GM18873 (cell line): ENCODE measurements around the gene CELF2.

ENCODE experiments used
- ATAC-seq: cut with Tn5 transposase; IDR thresholded peaks from one replicate; pipeline ENCODE4 v1.9.1; 2021; ENCODE audit warnings: mild to moderate bottlenecking, moderate library complexity, moderate number of reproducible peaks; ENCODE audit not compliant: unreplicated experiment, low FRiP score

CELF2 gene

GRCh38 chr10:11020548-11020942 is 2.9 kb downstream of the CELF2 start:
- no peak for ATAC-seq

- ATAC-seq: no peak
These were observed 4.5 kb downstream of the CELF2 start for GRCh38 chr10:11022213-11022612.

GRCh38 chr10:11023009-11023953 is 5.6 kb downstream of the CELF2 start:
- ATAC-seq: no peak

GRCh38 chr10:11024596-11024995 is 6.9 kb downstream of the CELF2 start:
- no peak for ATAC-seq

- no peak for ATAC-seq
These were observed 8.3 kb downstream of the CELF2 start for GRCh38 chr10:11025978-11026377.

GRCh38 chr10:11026773-11027172 is 9.1 kb downstream of the CELF2 start:
- ATAC-seq: no peak

- ATAC-seq: no peak
These were observed 17.1 kb downstream of the CELF2 start for GRCh38 chr10:11034762-11035161.

GRCh38 chr10:11035301-11035991 is 17.8 kb downstream of the CELF2 start:
- no peak for ATAC-seq

GRCh38 chr10:11036424-11037011 is 18.8 kb downstream of the CELF2 start:
- ATAC-seq: no peak

GRCh38 chr10:11037991-11038390 is 20.3 kb downstream of the CELF2 start:
- ATAC-seq: no peak

GRCh38 chr10:11042357-11042756 is 24.7 kb downstream of the CELF2 start:
- ATAC-seq: no peak

GRCh38 chr10:11043039-11043438 is 25.4 kb downstream of the CELF2 start:
- ATAC-seq: no peak

GRCh38 chr10:11043446-11044127 is 25.9 kb downstream of the CELF2 start:
- ATAC-seq: no peak

- no peak for ATAC-seq
These were observed 27.8 kb downstream of the CELF2 start for GRCh38 chr10:11045487-11045886.

- no peak for ATAC-seq
These were observed 28.5 kb downstream of the CELF2 start for GRCh38 chr10:11045995-11046775.

- no peak for ATAC-seq
These were observed 29.1 kb downstream of the CELF2 start for GRCh38 chr10:11046776-11047160.

- ATAC-seq: no peak
These were observed 31.1 kb downstream of the CELF2 start for GRCh38 chr10:11048707-11049278.

GRCh38 chr10:11049806-11050205 is 32.1 kb downstream of the CELF2 start:
- ATAC-seq: no peak
